T47D (cell line): ENCODE results near the gene TOB2.
"Not testable (repeated sequence)": the region's sequence is repeated elsewhere in the genome, so short reads cannot be mapped to it uniquely, and the experiment has no call there.

ENCODE experiments used
- DNase-seq, 2 experiments: peaks; one replicate each; pipeline versions ENCODE4 v3.0.0 to v3.0.0-alpha.2; 2011 to 2012; ENCODE audit warnings: low read depth in 1 of 2, low spot score in 1 of 2
- JUND ChIP-seq: IDR thresholded peaks from 2 replicates; pipeline ENCODE4 v1.6.1; 2012; ENCODE audit warnings: low read depth
- in situ Hi-C: cut with HindIII; loops from 2 replicates; pipeline ENCODE4 v1.10.0; 2016; ENCODE audit warnings: low sequenced_read_pairs, low pct_unique_long_range_greater_than_20kb

The TOB2 gene

DNA sequence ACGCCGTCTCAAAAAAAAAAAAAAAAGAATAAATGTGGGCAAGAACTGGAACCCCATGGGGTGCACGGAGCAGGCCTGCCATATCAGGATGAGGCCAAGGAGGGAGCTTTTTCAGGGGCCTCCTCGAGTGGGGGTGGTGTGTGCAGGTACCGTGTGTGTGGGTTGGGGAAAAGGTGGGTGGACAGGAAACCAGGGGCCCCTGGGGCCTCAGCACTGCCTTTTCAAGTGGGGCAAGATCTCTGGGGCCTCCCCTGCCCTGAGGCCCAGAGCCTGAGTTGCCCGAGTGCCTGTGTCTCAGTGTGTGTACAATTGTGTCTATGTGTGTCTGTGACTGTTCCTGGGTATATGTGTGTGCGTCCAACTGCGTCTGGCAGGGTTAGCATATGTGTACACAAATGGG, 41.0 kb downstream of the TOB2 start:
- in situ Hi-C loops, result no loop called here
- no peak for TF ChIP-seq JUND
- no peak for DNase-seq

- peak; percentile 84 to 85 for DNase-seq
- in situ Hi-C loops, result no loop called here
- TF ChIP-seq JUND, result no peak
Observed at GRCh38 chr22:41403532-41404318, 42.9 kb downstream of the TOB2 start.

GRCh38 chr22:41402851-41403250, 43.8 kb downstream of the TOB2 start:
- in situ Hi-C loops, DNase-seq: not testable (repeated sequence)

DNA sequence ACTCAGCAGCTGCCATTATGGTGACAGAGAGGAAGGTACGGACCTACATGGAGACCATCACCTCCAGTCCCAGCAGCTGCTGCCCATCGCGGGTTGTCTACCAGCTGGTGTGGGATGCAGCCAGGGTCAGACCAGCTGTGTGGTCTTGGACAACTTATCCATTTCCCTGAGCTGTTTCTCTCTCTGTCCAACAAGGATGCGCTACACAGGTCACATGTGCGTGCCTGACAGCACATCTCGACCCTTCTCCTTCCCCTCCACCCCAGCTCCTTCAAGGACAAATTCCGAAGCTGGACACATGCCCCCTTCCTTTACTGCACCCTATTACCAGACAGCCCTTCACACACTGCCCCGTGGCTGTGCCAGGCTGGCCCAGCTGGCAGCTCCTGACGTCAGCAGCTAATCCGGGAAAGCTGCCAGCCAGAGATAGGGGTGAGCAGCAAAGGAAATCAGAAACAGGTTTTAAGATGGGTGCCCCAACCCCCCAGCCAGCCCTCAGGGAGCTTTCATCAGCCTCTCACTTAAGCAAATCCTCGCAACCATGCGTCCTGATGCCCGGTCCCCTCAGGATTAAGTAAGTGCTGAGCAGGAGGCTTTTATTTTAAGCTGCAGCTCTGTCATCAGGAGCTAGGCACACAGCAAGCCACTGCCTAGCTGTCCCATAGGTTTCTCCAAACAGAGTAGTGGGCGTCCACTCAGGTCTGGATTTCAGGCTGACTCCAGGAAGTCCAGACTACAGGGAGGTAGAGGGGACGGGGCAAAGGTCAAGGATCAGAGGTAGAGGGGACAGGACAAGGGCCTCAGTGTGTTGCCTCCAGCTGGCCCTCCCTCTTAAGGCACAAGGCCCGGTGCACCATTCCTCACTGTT, 44.6 kb downstream of the TOB2 start:
- no peak for DNase-seq
- in situ Hi-C loops, result no loop called here
- no peak for TF ChIP-seq JUND

- no peak for DNase-seq
- TF ChIP-seq JUND, result no peak
- in situ Hi-C loops, result no loop called here
Observed at GRCh38 chr22:41398921-41399320, 47.7 kb downstream of the TOB2 start.

DNA sequence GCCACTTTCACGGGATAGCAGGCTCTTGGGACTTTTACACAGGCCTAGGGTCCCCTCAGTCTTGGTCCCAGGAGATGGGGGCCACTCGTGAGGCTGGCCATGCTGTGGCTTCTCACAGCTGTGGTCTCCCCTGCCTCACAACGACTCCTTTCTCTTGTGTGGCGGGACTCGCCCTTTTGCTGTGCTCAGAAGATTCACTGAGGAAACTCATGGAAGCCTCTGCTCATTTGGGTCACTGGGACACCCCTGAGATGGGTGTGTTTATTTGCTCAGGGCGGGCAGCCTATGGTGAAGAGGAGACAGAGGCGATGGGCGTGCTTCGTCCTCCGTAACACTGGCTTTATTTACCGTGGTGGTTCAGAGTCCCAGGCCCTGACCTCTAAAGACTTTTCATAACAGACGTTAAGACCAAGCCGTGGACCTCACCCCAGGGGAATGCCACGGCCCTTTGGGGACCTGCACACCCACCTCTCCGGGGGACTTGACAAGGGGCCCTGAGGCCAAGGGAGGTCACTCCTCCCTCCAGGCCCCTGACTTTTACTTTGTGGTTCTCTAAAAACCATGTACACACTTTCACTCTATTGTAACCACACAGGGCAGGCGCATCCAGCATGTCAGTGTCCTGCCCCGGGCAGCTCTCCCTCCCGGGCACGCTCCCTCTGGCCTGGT, 49.3 kb downstream of the TOB2 start:
- in situ Hi-C loops, result no loop called here
- no peak for DNase-seq
- TF ChIP-seq JUND, result no peak

- in situ Hi-C loops, result no loop called here
- DNase-seq, result no peak
- TF ChIP-seq JUND, result no peak
Observed at GRCh38 chr22:41395531-41396240, 50.9 kb downstream of the TOB2 start.

- no peak for DNase-seq
- no peak for TF ChIP-seq JUND
- in situ Hi-C loops, result no loop called here
Observed at GRCh38 chr22:41394012-41394356, 52.6 kb downstream of the TOB2 start.

GRCh38 chr22:41387341-41387740, 59.3 kb downstream of the TOB2 start:
- TF ChIP-seq JUND, result no peak

DNA sequence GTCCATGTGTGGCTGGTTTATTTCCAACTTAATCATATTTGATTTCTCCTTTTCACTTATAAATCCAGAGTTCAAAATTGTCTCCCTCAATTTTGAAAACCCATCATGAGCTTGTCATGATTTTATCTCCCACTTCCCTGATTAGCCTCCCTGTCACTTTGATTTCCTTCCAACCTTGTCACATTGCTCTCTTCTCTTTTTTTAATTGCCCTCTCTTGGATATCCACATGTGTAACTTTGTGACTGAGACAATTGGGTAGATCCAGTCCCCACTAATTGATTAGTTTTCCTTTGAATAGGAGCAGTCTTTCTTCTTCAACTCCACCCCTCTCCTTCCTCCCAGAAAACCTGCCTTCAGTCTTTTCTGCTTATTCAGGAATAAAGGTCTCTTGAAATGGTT, 62.5 kb downstream of the TOB2 start:
- in situ Hi-C loops, result no loop called here
- no peak for TF ChIP-seq JUND
- no peak for DNase-seq

More at GRCh38 chr22:41387341-41387740, 59.3 kb downstream of the TOB2 start:
- no peak for DNase-seq
- in situ Hi-C loops, result no loop called here
